Epithelial cell of esophagus (primary cell): Measurements from ENCODE around the gene ZNF8.

Source experiments
- DNase-seq: peaks from one replicate; pipeline ENCODE4 v3.0.0; 2010; ENCODE audit warnings: low read depth
- H3K4me3 ChIP-seq: 2 replicates; pipeline ENCODE4 v1.5.1; 2011; ENCODE audit warnings: mild to moderate bottlenecking, low read length, control low read depth
- CTCF ChIP-seq: IDR thresholded peaks from 2 replicates; pipeline ENCODE4 v1.5.1; 2011; ENCODE audit warnings: low read depth, mild to moderate bottlenecking, low read length, control low read depth, inconsistent platforms; ENCODE audit not compliant: insufficient read depth; ENCODE audit errors: missing control alignments

ZNF8 gene

GRCh38 chr19:58351990-58352755 is 73.4 kb downstream of the ZNF8 start:
- no peak for TF ChIP-seq CTCF
- DNase-seq: no peak
- H3K4me3 ChIP-seq: no peak overlapping the region
